ENCODE results near the gene DNAJA4. TPM values are rescaled to one million over a fixed set of nuclear protein-coding genes. Genes with fewer than 3 reads are reported as not detected.

The DNAJA4 gene
- total and polyA plus RNA-seq, 9 of the 15 experiments (the other 6 are each of a cell fraction or from before 2014, with no cell fraction given), result 0.11 to 1.0 (median 0.16) TPM; not detected in 4

- H3K27me3 ChIP-seq (ENCODE audit: control insufficient read depth in 2 of 2, insufficient read depth in 2 of 2, low read length in 2 of 2), result no peaks in the 10 kb centered on the region
- intact Hi-C loops (cut with micrococcal nuclease), result no loop called here
- no peak for FAIRE-seq
- CTCF ChIA-PET (ENCODE audit: low intra/inter-chr PET ratio), result no interaction called here
- peaks cover 7% of the 10 kb centered on the region for H3K9me1 ChIP-seq (ENCODE audit: control insufficient read depth, insufficient read depth, low read length)
- peaks cover 13 to 19% of the 10 kb centered on the region in 2 experiments; a peak in 4 of 5 replicates for H3K4me1 ChIP-seq (replicated peaks in 1 of 2; ENCODE audit: control insufficient read depth in 2 of 2, insufficient read depth in 2 of 2, low read length in 2 of 2)
- ATAC-seq, result no peak
- no peak overlapping the region for H3K4me3 ChIP-seq
- POLR2A ChIA-PET, result interaction anchor here (0.6 kb wide), 1 partner anchor 52 kb away, joined by 3 read pairs; no protein-coding TSS in a partner anchor
- no peaks in the 10 kb centered on the region for H3K36me3 ChIP-seq (ENCODE audit: control insufficient read depth, insufficient read depth, low read length)
- no peaks in the 10 kb centered on the region for H4K20me1 ChIP-seq (replicated peaks; ENCODE audit: control insufficient read depth, insufficient read depth, low read length)
- 44% methylated on average over 5 of the region's 5 CpGs for WGBS (ENCODE audit: insufficient coverage, low coverage, missing lambda C conversion rate)
- no peak overlapping the region for H3K9ac ChIP-seq (ENCODE audit: insufficient read depth in 1 of 2, low read depth in 2 of 2, low read length in 2 of 2)
- H3K9me3 ChIP-seq (replicated peaks; ENCODE audit: control insufficient read depth, insufficient read depth, low read depth, low read length), result no peaks in the 10 kb centered on the region
- BruUV-seq (replicated peaks), result no TSS peak
- in situ Hi-C loops (cut with MboI), result loop anchor here (5.0 to 10.0 kb wide), 3 partner anchors 104 to 402 kb away; no protein-coding TSS in a partner anchor
- H3K4me2 ChIP-seq (ENCODE audit: insufficient read depth, low read length), result no peak overlapping the region
- no peak overlapping the region for H2AFZ ChIP-seq (ENCODE audit: low read depth, low read length)
- H3K27ac ChIP-seq (ENCODE audit: extremely low read depth, low read depth, low read length), result no peak overlapping the region
- no peak for TF ChIP-seq SP1 (CRISPR knock-in tag; IDR thresholded peaks at IDR 0.05)
- no peak for TF ChIP-seq SP2 (IDR thresholded peaks at IDR 0.05; ENCODE audit: extremely low read depth, low read depth, low read length, poor library complexity, severe bottlenecking)
- TF ChIP-seq YBX1 (IDR thresholded peaks at IDR 0.05), result no peak
- TF ChIP-seq ZNF644 (tag; IDR thresholded peaks at IDR 0.05; ENCODE audit: low read depth), result no peak
- TF ChIP-seq RFX5 (IDR thresholded peaks at IDR 0.05; ENCODE audit: low read depth, low read length), result no peak
- TF ChIP-seq ARID2 (IDR thresholded peaks at IDR 0.05), result no peak
- TF ChIP-seq BDP1 (IDR thresholded peaks at IDR 0.05; ENCODE audit: insufficient read depth, insufficient read length), result no peak
- no peak for TF ChIP-seq FOXK2 (conservative IDR thresholded peaks at IDR 0.05 in 1 of 2, IDR thresholded peaks at IDR 0.05 in 1 of 2; ENCODE audit: low read depth in 2 of 2)
- TF ChIP-seq ESRRB (CRISPR knock-in tag; IDR thresholded peaks at IDR 0.05; ENCODE audit: borderline replicate concordance), result no peak
- TF ChIP-seq GTF2E2 (tag; IDR thresholded peaks at IDR 0.05), result no peak
- no peak for TF ChIP-seq NCOR1 (IDR thresholded peaks at IDR 0.05)
- no peak for TF ChIP-seq GATA2 (CRISPR knock-in tag; IDR thresholded peaks at IDR 0.05)
- DNase-seq (ENCODE audit: extremely low read depth in 1 of 4, low spot score in 3 of 4), result no peak
- H3K79me2 ChIP-seq (ENCODE audit: control insufficient read depth, insufficient read depth, low read length), result no peaks in the 10 kb centered on the region
Observed at GRCh38 chr15:78312957-78313356, 48.6 kb downstream of the DNAJA4 start.

Data from K562 (cell line).